WTC11 (cell line): ENCODE measurements around the gene THRSP. TPM values are rescaled to one million over a fixed set of nuclear protein-coding genes. Genes with fewer than 3 reads are reported as not detected.

Source experiments
- ATAC-seq: fragments of 200-7000 bp; cut with Tn5 transposase; 2 replicates; pipeline ENCODE4 v1.10.0; 2021; ENCODE audit warnings: mild to moderate bottlenecking, moderate library complexity
- CTCF ChIA-PET: fragments of 300-600 bp; sonication (Branson Sonifier 250); formaldehyde crosslinking; loops from one replicate; lab custom pipeline; 2021; ENCODE audit warnings: antibody characterized with exemption; lab: Charles Lee
- POLR2A ChIA-PET: fragments of 350-600 bp; sonication (Branson Sonifier 250); formaldehyde crosslinking; loops from one replicate; lab custom pipeline; 2021; ENCODE audit warnings: antibody characterized with exemption; lab: Charles Lee
- DNase-seq: peaks from one replicate; pipeline ENCODE4 v3.0.0; 2021; ENCODE audit warnings: low spot score
- H3K27ac Mint-ChIP-seq: 2 replicates; pipeline ENCODE4 v1.8.0; 2021; ENCODE audit warnings: mixed read lengths
- H3K27me3 Mint-ChIP-seq: 2 replicates; pipeline ENCODE4 v1.8.0; 2021; ENCODE audit warnings: low read depth, mild to moderate bottlenecking, moderate library complexity, mixed read lengths
- H3K36me3 Mint-ChIP-seq: 2 replicates; pipeline ENCODE4 v1.8.0; 2021; ENCODE audit warnings: mixed read lengths
- H3K4me1 Mint-ChIP-seq: 2 replicates; pipeline ENCODE4 v1.8.0; 2022; ENCODE audit warnings: mixed read lengths
- H3K4me3 Mint-ChIP-seq: 2 replicates; pipeline ENCODE4 v1.8.0; 2021; ENCODE audit warnings: mild to moderate bottlenecking, moderate library complexity, mixed read lengths
- H3K9me3 Mint-ChIP-seq: 2 replicates; pipeline ENCODE4 v1.8.0; 2021; ENCODE audit warnings: mixed read lengths
- ATF2 ChIP-seq: sonication (generic); formaldehyde crosslinking; IDR thresholded peaks from 2 replicates; pipeline ENCODE4 v1.8.1; 2022; ENCODE audit warnings: low read depth, missing genetic modification reagents, borderline replicate concordance
- CBFB ChIP-seq: sonication (generic); formaldehyde crosslinking; IDR thresholded peaks from 2 replicates; pipeline ENCODE4 v1.8.1; 2022; ENCODE audit warnings: mild to moderate bottlenecking, low read depth, missing genetic modification reagents
- CDX4 ChIP-seq: fragments of 250-450 bp; sonication (Bioruptor Pico); IDR thresholded peaks from 2 replicates; pipeline ENCODE4 v1.9.0; 2021; ENCODE audit warnings: moderate library complexity, mild to moderate bottlenecking, inconsistent platforms, borderline replicate concordance
- E2F1 ChIP-seq: sonication (generic); formaldehyde crosslinking; IDR thresholded peaks from 2 replicates; pipeline ENCODE4 v1.8.0; 2022; ENCODE audit warnings: mild to moderate bottlenecking, missing genetic modification reagents
- ESRRA ChIP-seq: sonication (generic); formaldehyde crosslinking; IDR thresholded peaks from 2 replicates; pipeline ENCODE4 v1.8.1; 2022; ENCODE audit warnings: mild to moderate bottlenecking, missing genetic modification reagents, borderline replicate concordance
- FOXJ3 ChIP-seq: sonication (generic); formaldehyde crosslinking; IDR thresholded peaks from 2 replicates; pipeline ENCODE4 v1.9.0; 2021; ENCODE audit warnings: missing genetic modification reagents, mild to moderate bottlenecking, borderline replicate concordance
- FOXK1 ChIP-seq: sonication (generic); formaldehyde crosslinking; IDR thresholded peaks from 2 replicates; pipeline ENCODE4 v1.8.0; 2022; ENCODE audit warnings: mild to moderate bottlenecking, moderate library complexity, missing genetic modification reagents
- GTF2I ChIP-seq: fragments of 250-450 bp; sonication (Bioruptor Pico); conservative IDR thresholded peaks from 2 replicates; pipeline ENCODE4 v1.4.0; 2021; ENCODE audit warnings: mild to moderate bottlenecking
- HMGA2 ChIP-seq: fragments of 250-450 bp; sonication (Bioruptor Pico); IDR thresholded peaks from 2 replicates; pipeline ENCODE4 v1.4.0; 2021; ENCODE audit warnings: mild to moderate bottlenecking, moderate library complexity
- MXD4 ChIP-seq: fragments of 250-450 bp; sonication (Bioruptor Pico); IDR thresholded peaks from 2 replicates; pipeline ENCODE4 v1.8.0; 2021; ENCODE audit warnings: mild to moderate bottlenecking, moderate library complexity, borderline replicate concordance
- NFYB ChIP-seq: sonication (generic); formaldehyde crosslinking; conservative IDR thresholded peaks from 2 replicates; pipeline ENCODE4 v1.8.0; 2022; ENCODE audit warnings: low read depth, missing genetic modification reagents
- NR1H2 ChIP-seq: sonication (generic); formaldehyde crosslinking; IDR thresholded peaks from 2 replicates; pipeline ENCODE4 v1.9.0; 2021; ENCODE audit warnings: mild to moderate bottlenecking, moderate library complexity, missing genetic modification reagents
- PRRX2 ChIP-seq: fragments of 250-450 bp; sonication (Bioruptor Pico); IDR thresholded peaks from 2 replicates; pipeline ENCODE4 v1.8.0; 2021; ENCODE audit warnings: mild to moderate bottlenecking
- SP1 ChIP-seq: sonication (generic); formaldehyde crosslinking; conservative IDR thresholded peaks from 2 replicates; pipeline ENCODE4 v1.8.1; 2022; ENCODE audit warnings: missing genetic modification reagents
- TEAD1 ChIP-seq: sonication (generic); formaldehyde crosslinking; IDR thresholded peaks from 2 replicates; pipeline ENCODE4 v1.8.0; 2022; ENCODE audit warnings: mild to moderate bottlenecking, missing genetic modification reagents
- ZBTB43 ChIP-seq: sonication (generic); formaldehyde crosslinking; IDR thresholded peaks from 2 replicates; pipeline ENCODE4 v1.8.1; 2023; ENCODE audit warnings: mild to moderate bottlenecking, missing genetic modification reagents
- ZNF138 ChIP-seq: sonication (generic); formaldehyde crosslinking; conservative IDR thresholded peaks from 2 replicates; pipeline ENCODE4 v1.8.1; 2022; ENCODE audit warnings: mild to moderate bottlenecking, moderate library complexity, missing genetic modification reagents
- total RNA-seq: library from RNA; stranded (reverse); gene quantifications from 3 replicates; pipeline ENCODE4 v1.2.3, GENCODE V29; 2021
- TF ChIP-seq, protein P1 (sequence below): fragments of 250-450 bp; sonication (Bioruptor Pico); IDR thresholded peaks from 2 replicates; pipeline ENCODE4 v1.9.0; 2021; ENCODE audit warnings: mild to moderate bottlenecking
- TF ChIP-seq, protein P2 (sequence below): sonication (generic); formaldehyde crosslinking; IDR thresholded peaks from 2 replicates; pipeline ENCODE4 v1.8.1; 2022; ENCODE audit warnings: missing genetic modification reagents, borderline replicate concordance
- TF ChIP-seq, protein P3 (sequence below): fragments of 250-450 bp; sonication (Bioruptor Pico); IDR thresholded peaks from 2 replicates; pipeline ENCODE4 v2.1.2; 2022; ENCODE audit warnings: mild to moderate bottlenecking, moderate library complexity

THRSP gene
- total RNA-seq, 1 experiment from 2014 or later = not detected

- TF ChIP-seq TEAD1 (CRISPR knock-in tag) = no peak
- no peak for TF ChIP-seq NFYB (CRISPR knock-in tag)
- no peak for TF ChIP-seq CBFB (CRISPR knock-in tag)
- TF ChIP-seq CDX4 = no peak
- TF ChIP-seq, protein P1, sequence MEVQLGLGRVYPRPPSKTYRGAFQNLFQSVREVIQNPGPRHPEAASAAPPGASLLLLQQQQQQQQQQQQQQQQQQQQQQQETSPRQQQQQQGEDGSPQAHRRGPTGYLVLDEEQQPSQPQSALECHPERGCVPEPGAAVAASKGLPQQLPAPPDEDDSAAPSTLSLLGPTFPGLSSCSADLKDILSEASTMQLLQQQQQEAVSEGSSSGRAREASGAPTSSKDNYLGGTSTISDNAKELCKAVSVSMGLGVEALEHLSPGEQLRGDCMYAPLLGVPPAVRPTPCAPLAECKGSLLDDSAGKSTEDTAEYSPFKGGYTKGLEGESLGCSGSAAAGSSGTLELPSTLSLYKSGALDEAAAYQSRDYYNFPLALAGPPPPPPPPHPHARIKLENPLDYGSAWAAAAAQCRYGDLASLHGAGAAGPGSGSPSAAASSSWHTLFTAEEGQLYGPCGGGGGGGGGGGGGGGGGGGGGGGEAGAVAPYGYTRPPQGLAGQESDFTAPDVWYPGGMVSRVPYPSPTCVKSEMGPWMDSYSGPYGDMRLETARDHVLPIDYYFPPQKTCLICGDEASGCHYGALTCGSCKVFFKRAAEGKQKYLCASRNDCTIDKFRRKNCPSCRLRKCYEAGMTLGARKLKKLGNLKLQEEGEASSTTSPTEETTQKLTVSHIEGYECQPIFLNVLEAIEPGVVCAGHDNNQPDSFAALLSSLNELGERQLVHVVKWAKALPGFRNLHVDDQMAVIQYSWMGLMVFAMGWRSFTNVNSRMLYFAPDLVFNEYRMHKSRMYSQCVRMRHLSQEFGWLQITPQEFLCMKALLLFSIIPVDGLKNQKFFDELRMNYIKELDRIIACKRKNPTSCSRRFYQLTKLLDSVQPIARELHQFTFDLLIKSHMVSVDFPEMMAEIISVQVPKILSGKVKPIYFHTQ (CRISPR knock-in tag) = no peak
- no peak for TF ChIP-seq MXD4
- TF ChIP-seq GTF2I (CRISPR knock-in tag) = no peak
- TF ChIP-seq ATF2 = no peak
- TF ChIP-seq, all 79 proteins: peak for 0
- ChIA-PET POLR2A (interaction anchor here (1.0 kb wide), 1 partner anchor 27 kb away, joined by 5 read pairs; no protein-coding TSS in a partner anchor), CTCF (interaction anchor here (0.7 to 1.8 kb wide), 5 partner anchors 9 to 473 kb away, joined by 3 to 12 read pairs (median 4); no protein-coding TSS in a partner anchor)
- Mint-ChIP-seq H3K4me3 (no peak overlapping the region), H3K27me3 (no peaks in the 10 kb centered on the region; the same call in 1 of the 2 replicates), H3K9me3 (no peaks in the 10 kb centered on the region), H3K4me1 (peaks cover 24% of the 10 kb centered on the region), H3K27ac (no peak overlapping the region), H3K36me3 (peaks cover 2% of the 10 kb centered on the region; the same call in 1 of the 2 replicates)
- DNase-seq (no peak), ATAC-seq (no peak)
These were observed 42.0 kb upstream of the THRSP start for GRCh38 chr11:78021611-78022010.

- Mint-ChIP-seq H3K4me1 (peaks cover 24% of the 10 kb centered on the region), H3K9me3 (peaks cover 2% of the 10 kb centered on the region), H3K27me3 (no peaks in the 10 kb centered on the region; the same call in 1 of the 2 replicates), H3K36me3 (no peaks in the 10 kb centered on the region), H3K4me3 (peak within 1 kb of the TSS; percentile 85), H3K27ac (peak within 1 kb of the TSS; percentile 86)
- POLR2A ChIA-PET = interaction anchor here (1.1 kb wide), 1 partner anchor 28 kb away, joined by 3 read pairs; no protein-coding TSS in a partner anchor
- ATAC-seq = peak; percentile 91
- DNase-seq = peak; percentile 72
- CTCF ChIA-PET = interaction anchor here (0.9 to 1.8 kb wide), 4 partner anchors 17 to 28 kb away, joined by 3 to 4 read pairs (median 3); partner anchors contain the start of gene INTS4
- TF ChIP-seq FOXK1 (CRISPR knock-in tag) = peak; percentile 44
- TF ChIP-seq, protein P2, sequence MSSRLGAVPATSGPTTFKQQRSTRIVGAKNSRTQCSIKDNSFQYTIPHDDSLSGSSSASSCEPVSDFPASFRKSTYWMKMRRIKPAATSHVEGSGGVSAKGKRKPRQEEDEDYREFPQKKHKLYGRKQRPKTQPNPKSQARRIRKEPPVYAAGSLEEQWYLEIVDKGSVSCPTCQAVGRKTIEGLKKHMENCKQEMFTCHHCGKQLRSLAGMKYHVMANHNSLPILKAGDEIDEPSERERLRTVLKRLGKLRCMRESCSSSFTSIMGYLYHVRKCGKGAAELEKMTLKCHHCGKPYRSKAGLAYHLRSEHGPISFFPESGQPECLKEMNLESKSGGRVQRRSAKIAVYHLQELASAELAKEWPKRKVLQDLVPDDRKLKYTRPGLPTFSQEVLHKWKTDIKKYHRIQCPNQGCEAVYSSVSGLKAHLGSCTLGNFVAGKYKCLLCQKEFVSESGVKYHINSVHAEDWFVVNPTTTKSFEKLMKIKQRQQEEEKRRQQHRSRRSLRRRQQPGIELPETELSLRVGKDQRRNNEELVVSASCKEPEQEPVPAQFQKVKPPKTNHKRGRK = no peak
- no peak for TF ChIP-seq ATF2
- TF ChIP-seq FOXJ3 (CRISPR knock-in tag) = no peak
- no peak for TF ChIP-seq E2F1
- peak; percentile 67; the same call in 1 of the 2 replicates for TF ChIP-seq SP1 (CRISPR knock-in tag)
- no peak for TF ChIP-seq PRRX2
- peak; percentile 24; the same call in 1 of the 2 replicates for TF ChIP-seq ZBTB43 (CRISPR knock-in tag)
- no peak for TF ChIP-seq ESRRA (CRISPR knock-in tag)
- no peak for TF ChIP-seq MXD4
- TF ChIP-seq NR1H2 (CRISPR knock-in tag) = no peak
- TF ChIP-seq, protein P3, sequence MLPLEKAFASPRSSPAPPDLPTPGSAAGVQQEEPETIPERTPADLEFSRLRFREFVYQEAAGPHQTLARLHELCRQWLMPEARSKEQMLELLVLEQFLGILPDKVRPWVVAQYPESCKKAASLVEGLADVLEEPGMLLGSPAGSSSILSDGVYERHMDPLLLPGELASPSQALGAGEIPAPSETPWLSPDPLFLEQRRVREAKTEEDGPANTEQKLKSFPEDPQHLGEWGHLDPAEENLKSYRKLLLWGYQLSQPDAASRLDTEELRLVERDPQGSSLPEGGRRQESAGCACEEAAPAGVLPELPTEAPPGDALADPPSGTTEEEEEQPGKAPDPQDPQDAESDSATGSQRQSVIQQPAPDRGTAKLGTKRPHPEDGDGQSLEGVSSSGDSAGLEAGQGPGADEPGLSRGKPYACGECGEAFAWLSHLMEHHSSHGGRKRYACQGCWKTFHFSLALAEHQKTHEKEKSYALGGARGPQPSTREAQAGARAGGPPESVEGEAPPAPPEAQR (CRISPR knock-in tag) = no peak
- 0 out of 2 replicates have a peak, but pooled peaks have one; percentile 40 for TF ChIP-seq ZNF138
- TF ChIP-seq HMGA2 (CRISPR knock-in tag) = no peak
These were observed 41.0 kb upstream of the THRSP start, which contains the start of gene KCTD14 for GRCh38 chr11:78022397-78023396. Gene KCTD14, minus strand, starts transcription at chr11:78023276. Its CDS starts 27 bp downstream, at chr11:78023249.
